GM23248 (cell line): ENCODE data around the gene FAM120A. TPM values are rescaled to one million over a fixed set of nuclear protein-coding genes. Genes with fewer than 3 reads are reported as not detected.

ENCODE experiments used
- DNase-seq: peaks from one replicate; pipeline ENCODE4 v3.0.0-alpha.2; 2015
- H2AFZ ChIP-seq: fragments of 200-600 bp; sonication (generic); 2 replicates; pipeline ENCODE4 v1.6.1; 2016; ENCODE audit warnings: antibody characterized with exemption
- H3F3A ChIP-seq: fragments of 200-600 bp; sonication (generic); 2 replicates; pipeline ENCODE4 v1.6.1; 2016; ENCODE audit warnings: mild to moderate bottlenecking, antibody characterized with exemption, mixed run types; ENCODE audit not compliant: insufficient read depth
- H3K27ac ChIP-seq: fragments of 200-600 bp; sonication (generic); 2 replicates; pipeline ENCODE4 v1.5.1; 2016; ENCODE audit warnings: mild to moderate bottlenecking
- H3K27me3 ChIP-seq: fragments of 200-600 bp; sonication (generic); replicated peaks from 2 replicates; pipeline ENCODE4 v1.6.1; 2016; ENCODE audit warnings: mild to moderate bottlenecking; ENCODE audit not compliant: insufficient read depth
- H3K36me3 ChIP-seq: fragments of 200-600 bp; sonication (generic); 2 replicates; pipeline ENCODE4 v1.6.1; 2016; ENCODE audit warnings: low read depth, mild to moderate bottlenecking
- H3K4me1 ChIP-seq: fragments of 200-600 bp; sonication (generic); 2 replicates; pipeline ENCODE4 v1.6.1; 2016; ENCODE audit warnings: mild to moderate bottlenecking; ENCODE audit not compliant: insufficient read depth
- H3K4me2 ChIP-seq: fragments of 200-600 bp; sonication (generic); one replicate; pipeline ENCODE4 v1.6.1; 2016; ENCODE audit warnings: mild to moderate bottlenecking; ENCODE audit not compliant: unreplicated experiment
- H3K4me3 ChIP-seq: fragments of 200-600 bp; sonication (generic); 2 replicates; pipeline ENCODE4 v1.5.1; 2016; ENCODE audit warnings: mild to moderate bottlenecking
- H3K79me2 ChIP-seq: fragments of 200-600 bp; sonication (generic); 2 replicates; pipeline ENCODE4 v1.6.1; 2016; ENCODE audit warnings: mild to moderate bottlenecking; ENCODE audit not compliant: insufficient read depth
- H3K9ac ChIP-seq: fragments of 200-600 bp; sonication (generic); 2 replicates; pipeline ENCODE4 v1.6.1; 2016; ENCODE audit warnings: mild to moderate bottlenecking
- H3K9me2 ChIP-seq: fragments of 200-600 bp; sonication (generic); 2 replicates; pipeline ENCODE4 v1.6.1; 2016; ENCODE audit warnings: mixed run types, mild to moderate bottlenecking, moderate library complexity; ENCODE audit not compliant: insufficient read depth
- H3K9me3 ChIP-seq: fragments of 200-600 bp; sonication (generic); one replicate; pipeline ENCODE4 v1.6.1; 2017; ENCODE audit warnings: low read depth
- H4K20me1 ChIP-seq: fragments of 200-600 bp; sonication (generic); 2 replicates; pipeline ENCODE4 v1.6.0; 2016; ENCODE audit not compliant: insufficient read depth
- EZH2 ChIP-seq: fragments of 200-600 bp; sonication (generic); IDR thresholded peaks from 2 replicates; pipeline ENCODE4 v1.6.1; 2018; ENCODE audit warnings: antibody characterized with exemption, mild to moderate bottlenecking; ENCODE audit not compliant: insufficient read depth, poor library complexity, severe bottlenecking
- EZH2phosphoT487 ChIP-seq: fragments of 200-600 bp; sonication (generic); IDR thresholded peaks from 2 replicates; pipeline ENCODE4 v1.6.1; 2018; ENCODE audit warnings: antibody characterized with exemption, moderate library complexity, mild to moderate bottlenecking, low read depth; ENCODE audit not compliant: insufficient read depth
- WGBS, 2 experiments: methylation state at CpG; one replicate each; pipeline ENCODE4 v1.1.6; 2015 to 2017; ENCODE audit warnings: low lambda C conversion rate in 2 of 2, low coverage in 1 of 2; ENCODE audit errors: missing lambda C conversion rate in 2 of 2; 5-methylcytosine and 5-hydroxymethylcytosine counted together
- in situ Hi-C: fragments of 300-500 bp; cut with MboI; formaldehyde crosslinking; loops from 2 replicates; pipeline ENCODE4 v1.15.0; 2020
- polyA plus RNA-seq: library from polyadenylated mRNA; unstranded; fragments of >200 nt; fragmentation: Nextera tagmentation; extraction: Ambion mirVana; gene quantifications from 2 replicates; pipeline ENCODE4 v1.2.1, GENCODE V29; 2016
- total RNA-seq: library from RNA; depleted of rRNA; stranded (reverse); fragments of >200 nt; shearing (Covaris generic); gene quantifications from 2 replicates; pipeline ENCODE4 v1.2.3, GENCODE V29; 2014

Gene FAM120A
- total and polyA plus RNA-seq, 2 experiments from 2014 or later = 28.9 to 90.5 TPM

DNA sequence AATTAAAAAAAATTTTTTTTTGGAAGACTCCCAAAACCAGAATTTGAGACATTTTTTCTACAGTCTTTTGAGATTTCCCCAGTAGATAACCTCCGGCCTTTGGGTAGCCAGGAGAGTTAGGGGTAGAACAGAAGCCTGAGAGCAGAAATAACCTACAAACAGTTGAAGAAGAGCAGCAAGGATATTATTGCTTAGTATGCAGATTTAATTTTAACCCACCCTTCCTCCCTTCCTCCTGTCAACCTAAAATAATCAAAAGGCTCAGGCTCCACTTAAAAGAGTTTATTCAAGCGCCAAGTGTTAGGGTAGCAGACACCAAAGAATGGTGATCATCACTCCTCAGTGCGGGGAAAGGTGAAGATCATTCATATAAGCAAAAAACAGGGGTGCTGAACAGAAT is 17.4 kb upstream of the FAM120A start:
- H3K9me3 ChIP-seq = no peaks in the 10 kb centered on the region
- no peaks in the 10 kb centered on the region for H3K9me2 ChIP-seq
- H3K27ac ChIP-seq = no peak overlapping the region
- no peaks in the 10 kb centered on the region for H3K79me2 ChIP-seq
- no peak for DNase-seq
- H3K9ac ChIP-seq = no peak overlapping the region
- no peaks in the 10 kb centered on the region for H4K20me1 ChIP-seq
- H3K4me3 ChIP-seq = no peak overlapping the region
- TF ChIP-seq EZH2 (no peak), EZH2phosphoT487 (no peak)
- no peak overlapping the region for H3K4me2 ChIP-seq
- no peaks in the 10 kb centered on the region for H3K4me1 ChIP-seq
- in situ Hi-C loops = no loop called here
- H3F3A ChIP-seq = no peaks in the 10 kb centered on the region
- H3K36me3 ChIP-seq = no peaks in the 10 kb centered on the region
- WGBS, 2 experiments = 87 to 92% methylated on average over 3 of the region's 3 CpGs
- no peaks in the 10 kb centered on the region for H3K27me3 ChIP-seq
- H2AFZ ChIP-seq = no peak overlapping the region

DNA sequence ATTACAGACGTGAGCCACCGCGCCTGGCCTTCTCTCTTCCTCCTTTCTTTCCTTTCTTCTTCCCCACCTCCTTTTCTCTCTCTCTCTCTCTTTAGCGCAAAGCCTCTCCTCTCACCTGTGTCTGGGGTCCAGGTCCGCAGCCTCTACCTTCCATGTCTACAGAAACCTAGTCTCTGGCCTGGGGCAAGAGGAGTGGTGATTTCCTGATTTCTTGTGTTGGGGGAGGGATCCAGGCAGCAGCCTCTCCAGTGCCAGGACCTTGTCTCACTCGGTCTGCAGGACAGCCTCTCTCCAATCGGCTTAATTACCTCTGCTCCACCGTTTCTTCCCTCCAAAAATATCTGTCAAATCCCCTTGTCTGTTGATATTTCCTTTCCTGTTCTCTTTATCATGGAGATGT is 16.1 kb upstream of the FAM120A start:
- Histone ChIP-seq H3K9ac (no peak overlapping the region), H3K27ac (no peak overlapping the region), H4K20me1 (no peaks in the 10 kb centered on the region), H3K36me3 (no peaks in the 10 kb centered on the region), H3K79me2 (no peaks in the 10 kb centered on the region), H3K4me2 (no peak overlapping the region), H3F3A (no peaks in the 10 kb centered on the region), H3K9me3 (no peaks in the 10 kb centered on the region), H3K4me3 (no peak overlapping the region), H3K27me3 (no peaks in the 10 kb centered on the region), H3K9me2 (no peaks in the 10 kb centered on the region), H3K4me1 (no peaks in the 10 kb centered on the region), H2AFZ (no peak overlapping the region)
- no peak for DNase-seq
- WGBS, 2 experiments = 89 to 91% methylated on average over 5 to 8 of the region's 8 CpGs
- in situ Hi-C loops = no loop called here
- TF ChIP-seq EZH2phosphoT487 (no peak), EZH2 (no peak)

DNA sequence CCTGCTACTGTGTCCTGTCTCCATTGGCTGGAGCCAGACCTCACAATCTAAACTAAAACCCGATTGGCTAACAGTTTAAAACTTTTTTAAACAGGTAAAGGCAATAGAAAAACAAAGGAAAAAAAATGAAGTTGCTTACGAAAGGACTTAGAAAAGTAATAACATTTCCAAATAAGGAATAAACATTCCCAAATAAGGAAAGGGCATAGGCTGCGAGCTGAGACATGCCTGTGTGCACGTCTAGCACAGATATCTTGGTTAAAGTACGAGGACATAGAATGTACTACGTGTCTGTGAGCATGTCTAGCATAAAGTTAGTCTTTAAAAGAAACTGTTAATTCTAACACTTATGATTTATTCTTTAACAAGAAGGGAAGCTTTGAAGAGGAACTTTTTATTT is 15.3 kb upstream of the FAM120A start:
- Histone ChIP-seq H3K4me2 (no peak overlapping the region), H3K4me1 (no peaks in the 10 kb centered on the region), H4K20me1 (no peaks in the 10 kb centered on the region), H3K9me3 (no peaks in the 10 kb centered on the region), H2AFZ (no peak overlapping the region), H3K9ac (no peak overlapping the region), H3K27ac (no peak overlapping the region), H3K27me3 (no peaks in the 10 kb centered on the region), H3F3A (no peaks in the 10 kb centered on the region), H3K4me3 (no peak overlapping the region), H3K9me2 (no peaks in the 10 kb centered on the region), H3K79me2 (no peaks in the 10 kb centered on the region), H3K36me3 (no peaks in the 10 kb centered on the region)
- 84 to 87% methylated on average over 6 of the region's 6 CpGs for WGBS, 2 experiments
- DNase-seq = no peak
- in situ Hi-C loops = no loop called here
- no peak for TF ChIP-seq EZH2phosphoT487

DNA sequence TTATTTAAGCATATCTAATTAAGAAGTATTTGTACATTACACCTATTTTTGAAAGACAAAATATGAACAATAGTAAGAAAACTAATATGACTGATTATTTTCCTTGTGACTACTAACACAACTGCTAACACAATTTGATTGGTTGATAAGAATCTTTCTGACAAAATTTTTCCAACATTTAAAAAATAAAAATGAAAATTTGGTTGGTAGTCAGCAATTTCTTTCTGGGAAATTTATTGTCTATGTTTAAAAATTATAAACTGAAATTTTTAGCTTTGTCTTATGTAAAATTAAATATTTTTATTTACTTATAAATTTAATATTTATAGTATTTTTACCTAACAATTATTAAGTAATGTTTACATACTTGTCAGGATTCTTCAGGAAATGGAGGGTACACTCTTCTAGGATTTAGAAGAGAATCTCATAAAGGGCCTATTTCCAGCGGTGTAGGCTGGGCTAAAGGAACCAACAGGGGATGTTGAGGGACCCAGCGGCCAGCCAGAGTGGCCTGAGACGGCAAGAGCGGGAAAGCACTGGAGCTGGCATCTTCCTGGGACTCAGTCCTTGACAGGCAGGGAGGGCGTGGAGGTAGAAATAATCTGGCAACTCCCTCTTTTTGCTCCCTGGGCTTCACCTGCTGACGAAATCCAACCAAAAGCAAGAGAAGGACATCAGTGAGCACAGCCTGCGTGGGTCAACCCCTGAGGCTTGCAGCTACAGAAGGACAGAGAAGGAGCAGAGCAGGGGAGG is 14.7 kb upstream of the FAM120A start:
- Histone ChIP-seq H3K9me2 (no peaks in the 10 kb centered on the region), H4K20me1 (no peaks in the 10 kb centered on the region), H3F3A (no peaks in the 10 kb centered on the region), H3K4me3 (no peak overlapping the region), H3K9me3 (no peaks in the 10 kb centered on the region), H3K36me3 (no peaks in the 10 kb centered on the region), H3K27ac (no peak overlapping the region), H3K79me2 (no peaks in the 10 kb centered on the region), H3K9ac (no peak overlapping the region), H3K4me1 (no peaks in the 10 kb centered on the region), H3K27me3 (no peaks in the 10 kb centered on the region), H3K4me2 (no peak overlapping the region), H2AFZ (no peak overlapping the region)
- in situ Hi-C loops = no loop called here
- TF ChIP-seq EZH2 = no peak
- no peak for TF ChIP-seq EZH2phosphoT487
- DNase-seq = no peak
- WGBS, 2 experiments = 85 to 90% methylated on average over 7 of the region's 7 CpGs
